PC-3 (cell line): ENCODE results near the gene UBE2H.

Experiments
- CTCF ChIP-seq: fragments of 300-600 bp; sonication (generic); conservative IDR thresholded peaks from 2 replicates; pipeline ENCODE4 v1.5.1; 2017; ENCODE audit warnings: antibody characterized with exemption, low read depth, mild to moderate bottlenecking, low read length
- EZH2 ChIP-seq: fragments of 300-600 bp; sonication (generic); IDR thresholded peaks from one replicate; pipeline ENCODE4 v1.6.1; 2017; ENCODE audit warnings: antibody characterized with exemption, mild to moderate bottlenecking, low read length; ENCODE audit not compliant: unreplicated experiment

GRCh38 chr7:129859183-129859582 is 93.6 kb downstream of the UBE2H start:
- no peak for TF ChIP-seq CTCF
- TF ChIP-seq EZH2, result no peak
